Trophoblast cell (in vitro differentiated cells and primary cell): ENCODE results near the gene CCNI2.

ENCODE experiments used
- DNase-seq, 2 donors: peaks; one replicate each; pipeline ENCODE4 v3.0.0-alpha.2; 2016
- H2AFZ ChIP-seq: 2 replicates; pipeline ENCODE4 v1.6.1; 2013; ENCODE audit warnings: low read length, moderate library complexity, mild to moderate bottlenecking; ENCODE audit not compliant: insufficient read depth, poor library complexity
- H2AK5ac ChIP-seq: 2 replicates; pipeline ENCODE4 v1.6.1; 2013; ENCODE audit warnings: mild to moderate bottlenecking, low read length
- H2BK120ac ChIP-seq: 2 replicates; pipeline ENCODE4 v1.6.1; 2013; ENCODE audit warnings: low read length, mild to moderate bottlenecking, moderate library complexity; ENCODE audit not compliant: insufficient read depth, poor library complexity
- H2BK12ac ChIP-seq: 2 replicates; pipeline ENCODE4 v1.6.1; 2013; ENCODE audit warnings: mild to moderate bottlenecking, low read length, moderate library complexity
- H2BK5ac ChIP-seq: 2 replicates; pipeline ENCODE4 v1.6.1; 2013; ENCODE audit warnings: low read length, low read depth, moderate library complexity, mild to moderate bottlenecking; ENCODE audit not compliant: poor library complexity
- H3K14ac ChIP-seq: 2 replicates; pipeline ENCODE4 v1.6.1; 2013; ENCODE audit warnings: mild to moderate bottlenecking, low read length
- H3K18ac ChIP-seq: 2 replicates; pipeline ENCODE4 v1.6.1; 2013; ENCODE audit warnings: mild to moderate bottlenecking, low read length
- H3K23ac ChIP-seq: 2 replicates; pipeline ENCODE4 v1.6.1; 2013; ENCODE audit warnings: low read length
- H3K27ac ChIP-seq: 2 replicates; pipeline ENCODE4 v1.5.1; 2013; ENCODE audit warnings: low read depth, mild to moderate bottlenecking, inconsistent platforms, low read length, moderate library complexity
- H3K27me3 ChIP-seq: 2 replicates; pipeline ENCODE4 v1.6.1; 2013; ENCODE audit warnings: inconsistent platforms, mild to moderate bottlenecking, low read length, moderate library complexity; ENCODE audit not compliant: insufficient read depth
- H3K36me3 ChIP-seq, 2 experiments: 1 replicate in 1 of 2; 2 replicates in 1 of 2; pipeline ENCODE4 v1.6.1; 2013; ENCODE audit warnings: low read length in 2 of 2, mild to moderate bottlenecking in 2 of 2, moderate library complexity in 1 of 2; ENCODE audit not compliant: insufficient read depth in 2 of 2, control insufficient read depth in 1 of 2
- H3K4ac ChIP-seq: 2 replicates; pipeline ENCODE4 v1.6.1; 2013; ENCODE audit warnings: low read depth, mild to moderate bottlenecking, low read length, moderate library complexity
- H3K4me1 ChIP-seq, 2 experiments: 1 replicate in 1 of 2; 2 replicates in 1 of 2; pipeline ENCODE4 v1.6.1; 2013; ENCODE audit warnings: low read length in 2 of 2, mild to moderate bottlenecking in 2 of 2, moderate library complexity in 1 of 2; ENCODE audit not compliant: insufficient read depth in 2 of 2, control insufficient read depth in 1 of 2
- H3K4me2 ChIP-seq: 2 replicates; pipeline ENCODE4 v1.6.1; 2013; ENCODE audit warnings: inconsistent platforms, mild to moderate bottlenecking, low read length, moderate library complexity
- H3K4me3 ChIP-seq: 2 replicates; pipeline ENCODE4 v1.5.1; 2013; ENCODE audit warnings: mild to moderate bottlenecking, low read depth, low read length, inconsistent platforms
- H3K79me1 ChIP-seq: one replicate; pipeline ENCODE4 v1.6.1; 2013; ENCODE audit warnings: low read length
- H3K79me2 ChIP-seq: 2 replicates; pipeline ENCODE4 v1.6.1; 2013; ENCODE audit warnings: low read length, mild to moderate bottlenecking; ENCODE audit not compliant: control insufficient read depth, insufficient read depth, poor library complexity
- H3K9ac ChIP-seq: 2 replicates; pipeline ENCODE4 v1.6.1; 2013; ENCODE audit warnings: mild to moderate bottlenecking, low read length
- H3K9me3 ChIP-seq: 2 replicates; pipeline ENCODE4 v1.6.1; 2013; ENCODE audit warnings: low read depth, mild to moderate bottlenecking, control low read depth, inconsistent platforms, low read length; ENCODE audit not compliant: insufficient read depth
- H4K12ac ChIP-seq: 2 replicates; pipeline ENCODE4 v1.6.1; 2013; ENCODE audit warnings: low read depth, mild to moderate bottlenecking, low read length, moderate library complexity
- H4K8ac ChIP-seq: 2 replicates; pipeline ENCODE4 v1.6.1; 2013; ENCODE audit warnings: low read depth, mild to moderate bottlenecking, low read length, moderate library complexity
- H4K91ac ChIP-seq: one replicate; pipeline ENCODE4 v1.6.1; 2013; ENCODE audit warnings: low read depth, mild to moderate bottlenecking, low read length, moderate library complexity
- WGBS: extraction: QIAGEN DNeasy Blood & Tissue Kit; methylation state at CpG from one replicate; pipeline ENCODE4 v1.1.7; 2013; ENCODE audit warnings: missing lambda C conversion rate; ENCODE audit not compliant: insufficient read length, insufficient coverage; ENCODE audit errors: extremely low coverage; 5-methylcytosine and 5-hydroxymethylcytosine counted together

CCNI2 gene

GRCh38 chr5:132791026-132791425 is 43.8 kb downstream of the CCNI2 start:
- Histone ChIP-seq H3K36me3 (no peaks in the 10 kb centered on the region), H2AFZ (no peak overlapping the region), H3K4me3 (no peak overlapping the region), H3K4me1 (peaks cover 18 to 26% of the 10 kb centered on the region in 2 experiments), H2BK12ac (no peak overlapping the region), H2BK5ac (no peak overlapping the region), H4K12ac (no peak overlapping the region), H3K9ac (no peak overlapping the region), H2AK5ac (no peak overlapping the region), H3K27ac (no peak overlapping the region), H3K18ac (no peak overlapping the region), H2BK120ac (no peak overlapping the region), H4K8ac (no peak overlapping the region), H3K4ac (no peak overlapping the region), H3K14ac (no peak overlapping the region), H3K27me3 (no peaks in the 10 kb centered on the region), H3K79me1 (peaks cover 29% of the 10 kb centered on the region), H3K23ac (no peak overlapping the region), H3K9me3 (no peaks in the 10 kb centered on the region), H3K4me2 (no peak overlapping the region), H4K91ac (no peak overlapping the region), H3K79me2 (peaks cover 8% of the 10 kb centered on the region)
- no peak for DNase-seq
- no CpG with 5 or more reads among the region's 3 CpGs for WGBS

- Histone ChIP-seq H2BK12ac (peak overlapping the region; percentile 85), H3K79me2 (no peaks in the 10 kb centered on the region), H3K27ac (no peak overlapping the region), H3K23ac (no peak overlapping the region), H3K14ac (peak overlapping the region; percentile 18), H2AFZ (no peak overlapping the region), H2AK5ac (peak overlapping the region; percentile 4), H4K91ac (peak overlapping the region; percentile 54), H3K9ac (no peak overlapping the region), H3K36me3 (no peaks in the 10 kb centered on the region), H3K9me3 (no peaks in the 10 kb centered on the region), H2BK120ac (peak overlapping the region; percentile 16), H4K12ac (no peak overlapping the region), H4K8ac (no peak overlapping the region), H2BK5ac (no peak overlapping the region), H3K4me2 (no peak overlapping the region), H3K4ac (no peak overlapping the region), H3K79me1 (peaks cover 17% of the 10 kb centered on the region), H3K18ac (no peak overlapping the region), H3K27me3 (no peaks in the 10 kb centered on the region), H3K4me1 (peaks cover 10 to 11% of the 10 kb centered on the region in 2 experiments), H3K4me3 (no peak overlapping the region)
- no CpG with 5 or more reads among the region's 2 CpGs for WGBS
- no peak for DNase-seq
Measured at GRCh38 chr5:132797651-132798050, 50.4 kb downstream of the CCNI2 start.

DNA sequence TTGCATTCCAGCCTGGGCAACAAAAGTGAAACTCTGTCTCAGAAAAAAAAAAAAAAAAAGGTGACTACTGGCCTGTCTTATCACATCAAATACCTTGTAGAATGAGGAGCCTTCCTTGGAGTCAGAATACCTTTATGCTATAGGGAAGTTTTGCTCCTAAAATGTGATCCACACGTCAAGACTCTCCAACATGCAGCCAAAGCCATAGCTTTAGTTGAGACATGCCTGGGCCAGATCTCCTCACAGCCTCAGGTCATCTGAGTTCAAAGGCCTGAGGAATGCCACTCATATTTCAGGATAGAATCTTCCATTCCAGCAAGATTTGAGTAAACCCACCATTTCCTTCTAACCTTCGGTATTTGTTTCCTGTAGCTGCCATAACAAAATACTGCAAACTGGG is 52.2 kb downstream of the CCNI2 start:
- H3K18ac ChIP-seq: no peak overlapping the region
- H4K8ac ChIP-seq: no peak overlapping the region
- H3K36me3 ChIP-seq: no peaks in the 10 kb centered on the region
- H3K79me2 ChIP-seq: no peaks in the 10 kb centered on the region
- no peak overlapping the region for H2BK120ac ChIP-seq
- H2AFZ ChIP-seq: no peak overlapping the region
- peak overlapping the region; percentile 6 for H3K4me2 ChIP-seq
- DNase-seq: peak; percentile 92 to 98
- no peaks in the 10 kb centered on the region for H3K9me3 ChIP-seq
- H4K91ac ChIP-seq: peak overlapping the region; percentile 98
- peaks cover 9 to 10% of the 10 kb centered on the region in 2 experiments for H3K4me1 ChIP-seq
- WGBS: no CpG with 5 or more reads among the region's 2 CpGs
- no peak overlapping the region for H3K9ac ChIP-seq
- H2BK5ac ChIP-seq: peak overlapping the region; percentile 89
- H2BK12ac ChIP-seq: no peak overlapping the region
- H4K12ac ChIP-seq: no peak overlapping the region
- no peak overlapping the region for H3K4ac ChIP-seq
- H3K27ac ChIP-seq: peak overlapping the region; percentile 93
- no peak overlapping the region for H3K23ac ChIP-seq
- H3K4me3 ChIP-seq: no peak overlapping the region
- peaks cover 17% of the 10 kb centered on the region for H3K79me1 ChIP-seq
- no peak overlapping the region for H2AK5ac ChIP-seq
- H3K14ac ChIP-seq: no peak overlapping the region
- H3K27me3 ChIP-seq: no peaks in the 10 kb centered on the region

GRCh38 chr5:132800545-132800944 is 53.3 kb downstream of the CCNI2 start:
- Histone ChIP-seq H3K4me1 (peaks cover 9 to 10% of the 10 kb centered on the region in 2 experiments), H3K23ac (no peak overlapping the region), H2BK5ac (peak overlapping the region; percentile 69), H3K4ac (no peak overlapping the region), H3K79me1 (peaks cover 17% of the 10 kb centered on the region), H3K27ac (no peak overlapping the region), H4K91ac (peak overlapping the region; percentile 32), H3K4me2 (no peak overlapping the region), H4K8ac (no peak overlapping the region), H3K36me3 (no peaks in the 10 kb centered on the region), H2BK120ac (peak overlapping the region; percentile 15), H3K4me3 (no peak overlapping the region), H3K9ac (no peak overlapping the region), H2AFZ (no peak overlapping the region), H3K79me2 (no peaks in the 10 kb centered on the region), H3K18ac (no peak overlapping the region), H2AK5ac (no peak overlapping the region), H3K9me3 (no peaks in the 10 kb centered on the region), H4K12ac (no peak overlapping the region), H3K14ac (no peak overlapping the region), H3K27me3 (no peaks in the 10 kb centered on the region), H2BK12ac (peak overlapping the region; percentile 63)
- WGBS: no CpG with 5 or more reads among the region's 2 CpGs
- no peak for DNase-seq
